Activated naive CD8-positive, alpha-beta T cell (primary cell): ENCODE data around the gene GRB10.

ENCODE experiments used
- H3K27ac Mint-ChIP-seq: one replicate; pipeline ENCODE4 v1.8.0; 2021; ENCODE audit warnings: mixed read lengths
- H3K27me3 Mint-ChIP-seq: one replicate; pipeline ENCODE4 v1.8.0; 2021; ENCODE audit warnings: mixed read lengths
- H3K36me3 Mint-ChIP-seq: one replicate; pipeline ENCODE4 v1.8.0; 2021; ENCODE audit warnings: mixed read lengths
- H3K4me1 Mint-ChIP-seq: one replicate; pipeline ENCODE4 v1.8.0; 2021; ENCODE audit warnings: low read depth, mixed read lengths
- H3K4me3 Mint-ChIP-seq: one replicate; pipeline ENCODE4 v1.8.0; 2021; ENCODE audit warnings: mild to moderate bottlenecking, mixed read lengths
- H3K9me3 Mint-ChIP-seq: one replicate; pipeline ENCODE4 v1.8.0; 2021; ENCODE audit warnings: low read depth, mixed read lengths

Gene GRB10

DNA sequence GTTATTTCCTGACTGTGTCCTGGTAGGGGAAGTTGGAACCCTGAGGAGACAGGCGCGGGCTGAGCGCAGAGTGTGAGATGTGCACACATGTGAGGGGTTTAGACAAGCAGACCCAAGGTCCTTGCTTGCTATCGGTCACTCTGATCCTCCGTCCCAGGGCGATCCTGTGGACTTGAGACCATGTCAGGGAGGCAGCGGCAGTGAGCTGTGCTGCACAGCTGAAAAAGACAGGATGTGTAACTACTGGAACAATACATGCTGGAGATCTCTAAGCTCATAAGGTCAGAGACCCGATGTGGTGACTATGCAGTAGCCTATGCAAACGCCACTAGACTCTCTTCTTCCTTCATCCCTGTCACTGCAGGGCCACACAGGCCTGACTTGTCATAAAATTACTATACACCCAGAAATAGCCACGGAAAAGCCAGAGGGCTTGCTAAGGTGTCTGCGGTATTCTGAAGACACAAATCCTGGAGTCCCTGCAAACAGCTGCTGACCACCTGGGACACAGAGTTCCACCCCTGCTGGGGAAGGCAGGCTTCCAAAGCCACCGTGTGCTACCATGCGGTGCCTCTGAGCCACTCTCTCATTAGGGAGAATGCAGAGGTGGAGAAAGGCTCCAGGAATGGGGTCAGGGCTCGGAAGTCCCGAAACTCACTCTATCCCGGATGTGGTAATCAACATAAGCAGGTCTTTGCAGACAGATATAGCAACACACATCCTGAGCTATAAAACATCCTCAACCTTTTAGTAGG is 126.4 kb downstream of the GRB10 start:
- H3K36me3 Mint-ChIP-seq, result no peaks in the 10 kb centered on the region
- H3K9me3 Mint-ChIP-seq, result no peaks in the 10 kb centered on the region
- no peaks in the 10 kb centered on the region for H3K27me3 Mint-ChIP-seq
- no peak overlapping the region for H3K27ac Mint-ChIP-seq
- peaks cover 21% of the 10 kb centered on the region for H3K4me1 Mint-ChIP-seq
- H3K4me3 Mint-ChIP-seq, result no peak overlapping the region

DNA sequence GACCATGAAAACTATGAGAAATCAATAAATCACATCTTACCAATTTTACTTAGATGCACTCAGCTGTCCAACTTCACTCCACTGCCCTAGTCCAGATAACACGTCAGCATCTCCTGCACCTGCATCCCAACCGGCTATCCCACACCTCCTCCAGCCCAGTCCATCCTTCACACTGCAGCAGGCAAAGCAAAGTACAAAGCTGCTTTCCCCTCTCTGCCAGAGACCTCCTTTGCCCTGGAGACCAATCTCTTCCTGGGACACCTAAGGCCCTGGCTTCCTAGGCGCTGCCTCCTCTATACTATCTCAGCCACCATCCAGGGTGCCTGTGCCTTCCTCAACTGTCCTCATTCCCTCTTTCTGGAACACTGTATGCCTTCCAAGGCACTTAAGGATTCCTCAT is 127.2 kb downstream of the GRB10 start:
- peaks cover 13% of the 10 kb centered on the region for H3K4me1 Mint-ChIP-seq
- H3K36me3 Mint-ChIP-seq, result no peaks in the 10 kb centered on the region

DNA sequence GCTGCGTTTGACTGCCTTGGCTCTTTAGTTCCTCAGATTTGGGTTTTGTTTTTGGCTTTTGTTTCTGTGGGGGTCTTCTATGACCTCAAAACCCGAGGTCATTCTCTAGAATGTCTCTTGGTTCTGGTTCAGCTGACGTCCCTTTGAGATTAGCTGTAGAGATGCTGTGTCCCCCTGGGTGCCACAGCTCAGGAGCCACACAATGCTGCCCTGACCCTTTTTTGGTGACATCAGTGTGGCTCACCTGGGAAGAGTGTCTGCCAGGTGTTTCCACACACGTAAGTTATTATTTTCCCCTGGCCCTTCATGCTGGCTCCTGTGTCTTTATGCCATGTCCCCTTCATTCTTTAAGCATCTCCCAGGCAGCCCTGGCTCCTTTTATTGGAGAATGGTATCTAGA is 127.7 kb downstream of the GRB10 start:
- no peaks in the 10 kb centered on the region for H3K36me3 Mint-ChIP-seq
- no peak overlapping the region for H3K4me3 Mint-ChIP-seq
- H3K4me1 Mint-ChIP-seq, result peaks cover 8% of the 10 kb centered on the region
- no peaks in the 10 kb centered on the region for H3K27me3 Mint-ChIP-seq
- H3K27ac Mint-ChIP-seq, result no peak overlapping the region
- no peaks in the 10 kb centered on the region for H3K9me3 Mint-ChIP-seq

More for the DNA sequence above, 127.2 kb downstream of the GRB10 start:
- Mint-ChIP-seq H3K9me3 (no peaks in the 10 kb centered on the region), H3K27me3 (no peaks in the 10 kb centered on the region), H3K27ac (no peak overlapping the region), H3K4me3 (no peak overlapping the region)

DNA sequence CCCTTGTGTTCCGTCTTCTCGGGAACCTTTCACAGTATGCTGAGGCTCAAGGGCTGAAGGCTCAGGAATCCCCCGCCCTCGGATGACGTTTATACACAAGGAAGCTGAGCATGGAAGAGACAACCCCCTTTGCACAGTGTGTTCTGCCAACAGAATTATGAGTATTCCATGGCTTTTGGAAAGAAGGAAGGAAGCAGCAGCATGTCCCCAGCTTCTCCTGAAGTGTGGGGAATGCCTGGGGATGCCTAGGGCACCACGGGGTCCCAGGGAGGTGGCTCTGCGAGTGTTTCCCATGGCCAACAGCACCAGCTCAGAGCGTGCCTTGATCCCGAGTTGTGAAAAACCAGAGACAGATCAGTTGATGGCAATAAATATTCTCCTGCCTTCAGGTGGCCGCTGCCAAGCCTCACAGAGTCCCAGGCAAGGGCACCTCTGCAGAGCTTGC is 128.7 kb downstream of the GRB10 start:
- Mint-ChIP-seq H3K27me3 (no peaks in the 10 kb centered on the region), H3K4me1 (peaks cover 2% of the 10 kb centered on the region), H3K27ac (no peak overlapping the region), H3K36me3 (no peaks in the 10 kb centered on the region), H3K9me3 (no peaks in the 10 kb centered on the region), H3K4me3 (no peak overlapping the region)

DNA sequence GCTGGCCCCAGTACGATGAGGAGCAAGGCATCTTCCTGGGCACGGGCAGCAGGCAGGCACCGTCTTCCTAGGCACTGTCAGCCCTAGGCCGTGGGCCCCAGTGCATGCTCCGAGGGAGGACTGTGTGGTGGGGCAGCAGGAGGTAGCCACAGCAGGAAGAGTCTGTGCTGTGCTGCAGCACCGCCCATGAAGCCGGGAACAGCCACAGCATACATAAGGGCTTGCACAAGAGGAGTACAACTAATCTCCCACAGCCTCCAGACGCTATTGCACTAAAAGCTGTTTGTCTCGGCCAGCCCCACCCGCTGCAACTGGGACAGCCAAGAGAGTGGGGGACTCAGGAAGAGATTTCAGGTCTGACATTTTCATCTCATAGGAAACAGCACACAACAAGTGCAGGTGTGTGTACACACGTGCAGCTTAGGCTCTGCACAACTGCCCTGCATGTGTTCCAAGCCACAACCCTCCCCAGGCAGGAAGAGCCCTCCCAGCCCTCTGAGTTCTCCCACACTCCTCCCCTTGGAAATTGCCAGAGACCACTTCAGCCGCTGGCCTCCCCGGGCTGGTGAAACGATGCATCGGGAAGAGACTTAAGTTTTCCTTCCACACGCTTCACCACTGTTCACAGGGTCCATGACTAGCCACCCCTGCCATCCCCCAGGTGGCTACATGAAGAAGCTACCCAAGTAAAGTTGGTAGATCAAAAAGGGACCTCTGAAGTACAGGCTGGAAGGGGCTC is 129.4 kb downstream of the GRB10 start:
- H3K27me3 Mint-ChIP-seq, result no peaks in the 10 kb centered on the region
- no peaks in the 10 kb centered on the region for H3K9me3 Mint-ChIP-seq
- H3K4me1 Mint-ChIP-seq, result peaks cover 2% of the 10 kb centered on the region
- H3K27ac Mint-ChIP-seq, result no peak overlapping the region
- H3K4me3 Mint-ChIP-seq, result no peak overlapping the region
- no peaks in the 10 kb centered on the region for H3K36me3 Mint-ChIP-seq

DNA sequence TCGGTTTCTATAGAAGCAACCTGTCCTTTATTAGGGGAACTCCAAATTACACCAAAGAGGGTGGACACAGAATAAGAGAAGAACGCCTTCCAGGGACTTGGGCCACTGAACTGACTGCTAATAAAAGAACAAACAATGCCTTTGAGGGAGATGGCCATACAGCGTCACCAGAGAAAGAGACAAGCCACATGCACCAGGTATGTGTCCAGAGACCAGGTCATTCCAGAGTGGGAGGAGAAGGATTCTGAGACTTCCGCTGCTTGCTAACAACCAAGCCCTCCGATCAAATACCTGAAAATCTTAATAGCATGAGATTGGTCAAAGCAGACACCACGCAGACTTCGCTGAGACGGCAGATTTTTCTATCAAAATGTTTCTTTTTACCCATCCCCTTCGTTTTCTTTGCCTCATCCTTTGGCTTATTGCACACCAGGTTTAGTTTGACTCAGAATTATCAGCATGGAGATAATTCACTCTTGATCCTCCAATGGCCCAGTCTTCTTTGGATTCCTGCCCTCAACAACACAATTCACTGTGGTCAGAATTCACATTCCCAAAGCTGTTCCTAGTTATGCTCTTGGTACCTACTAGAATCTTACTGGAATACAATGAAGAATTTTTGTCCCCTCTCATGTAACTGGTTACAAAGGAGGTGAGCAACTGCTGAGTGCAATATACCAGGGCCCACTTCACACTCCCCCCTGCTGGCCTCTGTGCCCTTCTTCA is 130.1 kb downstream of the GRB10 start:
- Mint-ChIP-seq H3K4me3 (no peak overlapping the region), H3K36me3 (no peaks in the 10 kb centered on the region), H3K9me3 (no peaks in the 10 kb centered on the region), H3K4me1 (peaks cover 2% of the 10 kb centered on the region), H3K27ac (no peak overlapping the region), H3K27me3 (no peaks in the 10 kb centered on the region)

DNA sequence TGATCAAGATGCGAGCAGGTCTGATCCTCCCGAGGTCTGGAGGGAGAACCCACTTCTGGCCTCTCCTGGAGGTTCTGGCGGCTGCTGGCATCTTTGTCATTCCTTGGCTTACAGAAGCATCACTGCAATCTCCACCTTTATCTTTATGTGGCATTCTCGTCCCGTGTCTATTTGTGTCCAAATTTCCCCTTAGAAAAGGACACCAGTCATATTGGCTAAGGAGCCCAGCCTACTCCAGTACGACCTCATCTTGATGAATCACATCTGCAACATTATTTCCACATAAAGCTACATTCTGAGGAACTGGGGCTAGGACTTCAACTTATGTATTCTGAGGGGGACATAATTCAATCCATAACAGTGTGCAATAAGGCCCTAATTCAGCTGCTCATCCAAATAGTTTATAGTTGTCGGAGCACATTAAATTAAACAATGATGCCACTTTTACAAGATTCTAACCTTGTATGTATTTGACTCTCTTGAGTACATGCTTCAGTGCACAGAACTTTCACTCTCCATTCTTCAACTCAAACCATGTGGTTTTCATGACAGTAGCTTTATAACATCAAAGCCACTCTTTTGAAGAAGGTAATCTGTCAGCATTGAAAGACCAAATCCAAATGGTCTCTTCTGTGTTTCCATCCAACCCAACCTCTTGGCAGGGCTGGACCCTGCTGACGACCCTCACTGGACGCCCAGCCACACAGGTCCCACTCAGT is 131.3 kb downstream of the GRB10 start:
- Mint-ChIP-seq H3K4me3 (no peak overlapping the region), H3K27ac (no peak overlapping the region), H3K9me3 (no peaks in the 10 kb centered on the region), H3K27me3 (no peaks in the 10 kb centered on the region), H3K36me3 (no peaks in the 10 kb centered on the region), H3K4me1 (peaks cover 2% of the 10 kb centered on the region)

DNA sequence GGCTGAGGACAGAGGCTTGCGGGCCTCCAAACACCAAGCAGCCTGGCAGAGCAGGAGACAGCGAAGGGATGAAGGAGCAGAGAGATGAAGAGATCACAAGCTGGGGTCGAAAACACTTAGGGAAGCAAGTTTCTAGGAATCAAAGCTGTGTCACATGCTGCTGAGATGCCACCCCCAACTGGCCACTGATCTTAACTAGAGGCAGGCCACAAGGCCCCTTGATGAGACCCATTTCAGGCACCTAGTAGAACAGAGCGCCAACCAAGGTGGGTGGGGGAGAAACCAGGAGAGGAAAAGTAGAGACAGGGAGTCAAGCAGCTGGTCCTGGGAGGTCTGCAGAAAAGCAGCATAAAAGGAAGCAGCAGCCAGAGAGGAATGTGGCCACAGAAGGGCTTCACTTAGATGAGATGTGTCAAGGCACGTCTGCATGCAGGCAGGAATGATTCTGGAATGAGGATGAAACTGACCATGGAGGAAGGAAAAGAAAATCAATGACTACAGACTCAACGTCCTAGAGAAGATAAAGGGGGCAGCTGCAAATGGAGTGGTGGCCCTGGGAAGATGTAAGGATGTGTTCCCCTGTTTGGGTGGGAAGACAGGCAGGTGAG is 132.5 kb downstream of the GRB10 start:
- H3K4me1 Mint-ChIP-seq, result peaks cover 2% of the 10 kb centered on the region
- H3K9me3 Mint-ChIP-seq, result no peaks in the 10 kb centered on the region
- H3K27me3 Mint-ChIP-seq, result no peaks in the 10 kb centered on the region
- no peak overlapping the region for H3K4me3 Mint-ChIP-seq
- H3K27ac Mint-ChIP-seq, result no peak overlapping the region
- no peaks in the 10 kb centered on the region for H3K36me3 Mint-ChIP-seq

DNA sequence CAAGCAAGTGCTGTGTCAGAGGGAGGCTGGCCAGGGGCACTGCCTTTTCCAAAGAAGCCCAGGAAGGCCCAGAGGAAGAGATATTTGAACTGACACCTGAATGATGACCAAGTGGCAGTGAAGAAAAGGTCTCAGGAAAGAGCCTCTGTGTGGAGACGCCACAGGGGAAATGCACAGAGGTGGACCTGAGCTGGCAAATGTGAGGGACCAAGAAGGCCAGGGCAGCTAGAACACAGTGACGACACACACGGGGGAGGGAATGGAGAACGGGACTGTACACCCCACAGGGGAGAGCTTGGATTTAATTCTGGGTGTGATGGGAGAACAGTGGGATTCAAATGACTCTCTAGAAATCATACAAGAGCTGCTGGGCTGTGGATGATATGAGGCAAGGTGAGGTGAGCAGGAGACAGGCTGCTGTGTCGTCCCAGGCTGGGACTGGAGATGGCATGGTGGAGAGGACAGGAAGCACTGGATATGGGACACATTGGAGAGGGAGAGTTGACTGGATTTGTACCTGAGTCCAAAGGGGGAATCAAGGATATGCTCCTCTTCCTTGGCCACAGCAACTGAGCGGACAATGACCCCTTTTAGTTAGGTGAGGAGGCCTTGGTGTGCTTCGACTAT is 133.3 kb downstream of the GRB10 start:
- no peaks in the 10 kb centered on the region for H3K27me3 Mint-ChIP-seq
- no peaks in the 10 kb centered on the region for H3K36me3 Mint-ChIP-seq
- H3K9me3 Mint-ChIP-seq, result no peaks in the 10 kb centered on the region
- H3K4me3 Mint-ChIP-seq, result no peak overlapping the region
- peaks cover 2% of the 10 kb centered on the region for H3K4me1 Mint-ChIP-seq
- no peak overlapping the region for H3K27ac Mint-ChIP-seq

DNA sequence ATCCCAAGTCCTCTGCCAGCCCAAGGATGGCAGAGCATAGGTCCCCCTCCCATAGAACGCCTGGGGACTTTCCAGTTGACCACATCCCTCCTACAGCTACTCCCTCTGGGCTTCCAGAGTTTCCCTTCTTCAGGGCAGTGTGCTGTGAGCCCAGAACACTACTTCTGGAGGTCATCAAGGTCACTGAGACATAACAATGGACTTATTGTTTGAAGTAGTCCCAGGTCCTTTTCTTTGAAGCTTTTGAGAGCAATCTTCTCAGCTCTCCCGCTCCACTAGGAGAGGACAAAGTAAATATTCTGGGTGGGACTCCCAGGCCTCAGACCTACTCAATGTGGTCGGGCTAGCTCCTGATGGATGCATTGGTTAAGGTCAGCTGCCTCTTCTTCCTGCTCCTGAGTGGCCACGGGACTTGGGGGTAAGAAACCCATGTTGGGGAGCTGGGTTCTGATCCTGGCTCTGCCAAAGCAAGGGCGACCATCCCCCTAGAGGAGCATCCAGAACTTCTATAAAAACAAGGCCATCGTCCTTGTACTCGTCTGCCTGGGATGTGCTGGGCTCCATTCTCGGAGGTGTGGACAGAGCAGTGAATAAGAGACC is 134.0 kb downstream of the GRB10 start:
- H3K27me3 Mint-ChIP-seq, result no peaks in the 10 kb centered on the region
- no peak overlapping the region for H3K4me3 Mint-ChIP-seq
- no peaks in the 10 kb centered on the region for H3K4me1 Mint-ChIP-seq
- H3K9me3 Mint-ChIP-seq, result no peaks in the 10 kb centered on the region
- H3K36me3 Mint-ChIP-seq, result no peaks in the 10 kb centered on the region
- no peak overlapping the region for H3K27ac Mint-ChIP-seq

DNA sequence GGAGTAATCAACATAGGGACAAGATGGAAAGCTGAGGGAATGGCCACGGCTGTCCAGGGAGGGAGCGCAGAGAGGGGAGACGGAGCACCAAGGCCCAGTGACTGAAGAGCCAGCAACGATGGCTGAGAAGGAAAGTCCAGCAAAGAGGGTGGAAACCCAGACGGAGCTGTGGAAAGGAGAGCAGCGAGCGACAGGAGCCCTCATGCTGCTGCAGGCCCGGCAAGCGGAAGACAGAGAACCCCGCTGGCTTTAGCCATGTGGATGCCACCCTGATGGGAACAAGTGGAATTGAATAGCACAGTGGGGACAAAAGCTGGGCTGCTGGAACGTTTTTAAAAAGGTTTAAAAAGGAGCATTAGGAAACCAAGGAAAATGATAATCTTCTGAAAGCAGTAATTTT is 134.6 kb downstream of the GRB10 start:
- no peaks in the 10 kb centered on the region for H3K9me3 Mint-ChIP-seq
- H3K4me3 Mint-ChIP-seq, result no peak overlapping the region
- no peaks in the 10 kb centered on the region for H3K27me3 Mint-ChIP-seq
- no peaks in the 10 kb centered on the region for H3K36me3 Mint-ChIP-seq
- H3K4me1 Mint-ChIP-seq, result no peaks in the 10 kb centered on the region
- no peak overlapping the region for H3K27ac Mint-ChIP-seq

DNA sequence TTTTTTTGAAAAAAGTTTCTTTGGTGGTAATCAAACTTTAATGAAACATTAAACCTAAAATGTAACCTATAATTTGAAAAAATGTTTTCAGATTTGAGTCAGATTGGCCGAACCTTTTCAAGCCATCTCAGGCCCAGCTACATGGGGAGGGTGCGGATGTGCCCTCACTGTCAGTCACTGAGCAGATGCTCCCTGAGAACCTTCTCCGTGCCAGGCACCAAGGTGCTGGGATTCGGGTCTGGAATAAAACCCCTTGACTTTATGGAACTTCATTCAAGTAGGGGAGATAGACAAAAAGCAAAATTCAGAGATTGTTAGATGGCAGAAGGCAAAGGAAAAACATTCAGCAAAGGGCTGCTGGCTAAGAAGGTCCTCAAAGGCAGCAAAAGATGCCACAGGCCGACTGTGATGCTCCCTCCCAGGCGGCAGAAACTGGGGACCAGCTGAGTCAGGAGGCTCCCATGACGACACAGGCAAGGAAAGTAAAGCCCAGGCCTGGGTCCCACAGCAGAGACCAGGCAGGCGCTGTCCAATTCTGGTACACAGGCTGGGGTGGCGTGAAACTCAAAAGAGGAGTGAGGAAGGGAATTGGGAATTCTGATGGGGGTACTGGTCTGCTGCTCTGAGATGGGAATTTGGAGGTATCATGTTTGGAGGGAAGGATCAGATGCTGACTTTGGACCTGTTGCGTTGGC is 135.3 kb downstream of the GRB10 start:
- Mint-ChIP-seq H3K4me3 (no peak overlapping the region), H3K27ac (no peak overlapping the region), H3K36me3 (no peaks in the 10 kb centered on the region), H3K9me3 (no peaks in the 10 kb centered on the region), H3K4me1 (no peaks in the 10 kb centered on the region), H3K27me3 (no peaks in the 10 kb centered on the region)

DNA sequence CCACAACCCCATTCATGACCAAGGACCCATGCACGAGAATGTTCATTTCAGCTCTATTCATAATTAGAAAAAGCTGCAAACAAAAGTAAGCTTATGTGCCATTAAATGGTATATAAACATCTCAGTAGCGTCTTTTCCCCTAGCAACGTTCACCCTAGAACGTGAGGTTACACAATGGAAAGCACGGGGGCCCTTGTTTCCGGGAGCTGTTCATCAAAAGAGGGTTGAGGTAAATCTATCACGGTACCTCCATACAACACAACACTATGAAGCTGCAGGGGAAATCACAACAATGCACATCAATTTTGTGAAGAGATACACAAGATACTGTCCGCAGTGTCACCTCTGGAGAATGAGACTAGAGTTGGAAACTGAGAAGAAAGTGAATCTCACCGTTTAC is 136.6 kb downstream of the GRB10 start:
- H3K36me3 Mint-ChIP-seq, result no peaks in the 10 kb centered on the region
- H3K4me3 Mint-ChIP-seq, result no peak overlapping the region
- H3K27ac Mint-ChIP-seq, result no peak overlapping the region
- H3K4me1 Mint-ChIP-seq, result no peaks in the 10 kb centered on the region
- H3K9me3 Mint-ChIP-seq, result no peaks in the 10 kb centered on the region
- H3K27me3 Mint-ChIP-seq, result no peaks in the 10 kb centered on the region
